HEK293 (cell line): ENCODE measurements around the gene LRRC2.

Source experiments
- GLIS1 ChIP-seq: fragments of 450-650 bp; formaldehyde crosslinking; IDR thresholded peaks from 2 replicates; pipeline ENCODE4 v1.5.1; 2016; ENCODE audit warnings: missing biosample characterization, missing genetic modification characterization
- HOXC10 ChIP-seq: sonication (generic); formaldehyde crosslinking; IDR thresholded peaks from 2 replicates; pipeline ENCODE4 v1.8.1; 2023; ENCODE audit warnings: mild to moderate bottlenecking, missing genetic modification reagents
- HOXD13 ChIP-seq: sonication (generic); formaldehyde crosslinking; IDR thresholded peaks from 2 replicates; pipeline ENCODE4 v1.8.0; 2022; ENCODE audit warnings: missing genetic modification reagents, borderline replicate concordance
- ZNF776 ChIP-seq: fragments of 450-650 bp; formaldehyde crosslinking; IDR thresholded peaks from 2 replicates; pipeline ENCODE4 v1.5.0; 2017; ENCODE audit warnings: missing biosample characterization, missing genetic modification characterization, borderline replicate concordance
- TF ChIP-seq, protein P1 (sequence below): fragments of 450-650 bp; formaldehyde crosslinking; IDR thresholded peaks from 2 replicates; pipeline ENCODE4 v1.5.1; 2016; ENCODE audit warnings: missing biosample characterization, missing genetic modification characterization
- TF ChIP-seq, protein P2 (sequence below): fragments of 450-650 bp; IDR thresholded peaks from 2 replicates; pipeline ENCODE4 v1.5.1; 2018; ENCODE audit warnings: missing biosample characterization, missing genetic modification characterization
- TF ChIP-seq, protein P3 (sequence below): fragments of 450-650 bp; formaldehyde crosslinking; IDR thresholded peaks from 2 replicates; pipeline ENCODE4 v1.5.1; 2016; ENCODE audit warnings: missing biosample characterization, missing genetic modification characterization
- TF ChIP-seq, protein P4 (sequence below): fragments of 450-650 bp; formaldehyde crosslinking; optimal IDR thresholded peaks from 2 replicates; pipeline ENCODE3; 2016; ENCODE audit warnings: missing biosample characterization, mild to moderate bottlenecking, missing genetic modification characterization
- TF ChIP-seq, protein P5 (sequence below): fragments of 450-650 bp; formaldehyde crosslinking; IDR thresholded peaks from 2 replicates; pipeline ENCODE4 v1.5.1; 2016; ENCODE audit warnings: missing biosample characterization, missing genetic modification characterization

DNA sequence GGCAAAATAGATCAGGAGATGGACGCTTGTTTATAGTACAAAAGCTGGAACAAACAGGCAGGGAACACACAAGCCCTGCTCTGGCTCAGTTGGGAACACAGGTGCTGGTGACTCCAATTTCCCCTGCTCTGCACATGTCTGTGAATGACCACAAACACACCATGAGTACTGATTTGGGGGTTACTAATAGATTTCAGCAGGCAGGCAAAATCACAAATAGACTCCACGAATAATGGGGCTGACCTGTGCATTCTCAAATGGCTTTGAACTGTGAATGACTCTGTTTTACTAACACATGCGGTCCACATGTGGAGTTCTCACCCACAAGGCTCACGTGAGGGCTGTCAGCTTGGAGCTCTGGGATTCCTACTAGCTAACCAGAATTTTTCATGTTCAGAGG, 64.4 kb downstream of the LRRC2 start:
- no peak for TF ChIP-seq HOXC10 (CRISPR knock-in tag)
- TF ChIP-seq, protein P1, sequence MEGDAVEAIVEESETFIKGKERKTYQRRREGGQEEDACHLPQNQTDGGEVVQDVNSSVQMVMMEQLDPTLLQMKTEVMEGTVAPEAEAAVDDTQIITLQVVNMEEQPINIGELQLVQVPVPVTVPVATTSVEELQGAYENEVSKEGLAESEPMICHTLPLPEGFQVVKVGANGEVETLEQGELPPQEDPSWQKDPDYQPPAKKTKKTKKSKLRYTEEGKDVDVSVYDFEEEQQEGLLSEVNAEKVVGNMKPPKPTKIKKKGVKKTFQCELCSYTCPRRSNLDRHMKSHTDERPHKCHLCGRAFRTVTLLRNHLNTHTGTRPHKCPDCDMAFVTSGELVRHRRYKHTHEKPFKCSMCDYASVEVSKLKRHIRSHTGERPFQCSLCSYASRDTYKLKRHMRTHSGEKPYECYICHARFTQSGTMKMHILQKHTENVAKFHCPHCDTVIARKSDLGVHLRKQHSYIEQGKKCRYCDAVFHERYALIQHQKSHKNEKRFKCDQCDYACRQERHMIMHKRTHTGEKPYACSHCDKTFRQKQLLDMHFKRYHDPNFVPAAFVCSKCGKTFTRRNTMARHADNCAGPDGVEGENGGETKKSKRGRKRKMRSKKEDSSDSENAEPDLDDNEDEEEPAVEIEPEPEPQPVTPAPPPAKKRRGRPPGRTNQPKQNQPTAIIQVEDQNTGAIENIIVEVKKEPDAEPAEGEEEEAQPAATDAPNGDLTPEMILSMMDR: no peak
- TF ChIP-seq, protein P2, sequence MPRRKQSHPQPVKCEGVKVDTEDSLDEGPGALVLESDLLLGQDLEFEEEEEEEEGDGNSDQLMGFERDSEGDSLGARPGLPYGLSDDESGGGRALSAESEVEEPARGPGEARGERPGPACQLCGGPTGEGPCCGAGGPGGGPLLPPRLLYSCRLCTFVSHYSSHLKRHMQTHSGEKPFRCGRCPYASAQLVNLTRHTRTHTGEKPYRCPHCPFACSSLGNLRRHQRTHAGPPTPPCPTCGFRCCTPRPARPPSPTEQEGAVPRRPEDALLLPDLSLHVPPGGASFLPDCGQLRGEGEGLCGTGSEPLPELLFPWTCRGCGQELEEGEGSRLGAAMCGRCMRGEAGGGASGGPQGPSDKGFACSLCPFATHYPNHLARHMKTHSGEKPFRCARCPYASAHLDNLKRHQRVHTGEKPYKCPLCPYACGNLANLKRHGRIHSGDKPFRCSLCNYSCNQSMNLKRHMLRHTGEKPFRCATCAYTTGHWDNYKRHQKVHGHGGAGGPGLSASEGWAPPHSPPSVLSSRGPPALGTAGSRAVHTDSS: no peak
- TF ChIP-seq HOXD13 (CRISPR knock-in tag): no peak
- TF ChIP-seq GLIS1 (tag by site-specific recombination): no peak
- no peak for TF ChIP-seq ZNF776 (tag by site-specific recombination)
- TF ChIP-seq, protein P3, sequence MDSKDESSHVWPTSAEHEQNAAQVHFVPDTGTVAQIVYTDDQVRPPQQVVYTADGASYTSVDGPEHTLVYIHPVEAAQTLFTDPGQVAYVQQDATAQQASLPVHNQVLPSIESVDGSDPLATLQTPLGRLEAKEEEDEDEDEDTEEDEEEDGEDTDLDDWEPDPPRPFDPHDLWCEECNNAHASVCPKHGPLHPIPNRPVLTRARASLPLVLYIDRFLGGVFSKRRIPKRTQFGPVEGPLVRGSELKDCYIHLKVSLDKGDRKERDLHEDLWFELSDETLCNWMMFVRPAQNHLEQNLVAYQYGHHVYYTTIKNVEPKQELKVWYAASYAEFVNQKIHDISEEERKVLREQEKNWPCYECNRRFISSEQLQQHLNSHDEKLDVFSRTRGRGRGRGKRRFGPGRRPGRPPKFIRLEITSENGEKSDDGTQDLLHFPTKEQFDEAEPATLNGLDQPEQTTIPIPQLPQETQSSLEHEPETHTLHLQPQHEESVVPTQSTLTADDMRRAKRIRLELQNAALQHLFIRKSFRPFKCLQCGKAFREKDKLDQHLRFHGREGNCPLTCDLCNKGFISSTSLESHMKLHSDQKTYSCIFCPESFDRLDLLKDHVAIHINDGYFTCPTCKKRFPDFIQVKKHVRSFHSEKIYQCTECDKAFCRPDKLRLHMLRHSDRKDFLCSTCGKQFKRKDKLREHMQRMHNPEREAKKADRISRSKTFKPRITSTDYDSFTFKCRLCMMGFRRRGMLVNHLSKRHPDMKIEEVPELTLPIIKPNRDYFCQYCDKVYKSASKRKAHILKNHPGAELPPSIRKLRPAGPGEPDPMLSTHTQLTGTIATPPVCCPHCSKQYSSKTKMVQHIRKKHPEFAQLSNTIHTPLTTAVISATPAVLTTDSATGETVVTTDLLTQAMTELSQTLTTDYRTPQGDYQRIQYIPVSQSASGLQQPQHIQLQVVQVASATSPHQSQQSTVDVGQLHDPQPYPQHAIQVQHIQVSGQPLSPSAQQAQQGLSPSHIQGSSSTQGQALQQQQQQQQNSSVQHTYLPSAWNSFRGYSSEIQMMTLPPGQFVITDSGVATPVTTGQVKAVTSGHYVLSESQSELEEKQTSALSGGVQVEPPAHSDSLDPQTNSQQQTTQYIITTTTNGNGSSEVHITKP (tag by site-specific recombination): no peak
- TF ChIP-seq, protein P4, sequence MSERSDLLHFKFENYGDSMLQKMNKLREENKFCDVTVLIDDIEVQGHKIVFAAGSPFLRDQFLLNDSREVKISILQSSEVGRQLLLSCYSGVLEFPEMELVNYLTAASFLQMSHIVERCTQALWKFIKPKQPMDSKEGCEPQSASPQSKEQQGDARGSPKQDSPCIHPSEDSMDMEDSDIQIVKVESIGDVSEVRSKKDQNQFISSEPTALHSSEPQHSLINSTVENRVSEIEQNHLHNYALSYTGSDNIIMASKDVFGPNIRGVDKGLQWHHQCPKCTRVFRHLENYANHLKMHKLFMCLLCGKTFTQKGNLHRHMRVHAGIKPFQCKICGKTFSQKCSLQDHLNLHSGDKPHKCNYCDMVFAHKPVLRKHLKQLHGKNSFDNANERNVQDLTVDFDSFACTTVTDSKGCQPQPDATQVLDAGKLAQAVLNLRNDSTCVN (tag by site-specific recombination): no peak
- TF ChIP-seq, protein P5, sequence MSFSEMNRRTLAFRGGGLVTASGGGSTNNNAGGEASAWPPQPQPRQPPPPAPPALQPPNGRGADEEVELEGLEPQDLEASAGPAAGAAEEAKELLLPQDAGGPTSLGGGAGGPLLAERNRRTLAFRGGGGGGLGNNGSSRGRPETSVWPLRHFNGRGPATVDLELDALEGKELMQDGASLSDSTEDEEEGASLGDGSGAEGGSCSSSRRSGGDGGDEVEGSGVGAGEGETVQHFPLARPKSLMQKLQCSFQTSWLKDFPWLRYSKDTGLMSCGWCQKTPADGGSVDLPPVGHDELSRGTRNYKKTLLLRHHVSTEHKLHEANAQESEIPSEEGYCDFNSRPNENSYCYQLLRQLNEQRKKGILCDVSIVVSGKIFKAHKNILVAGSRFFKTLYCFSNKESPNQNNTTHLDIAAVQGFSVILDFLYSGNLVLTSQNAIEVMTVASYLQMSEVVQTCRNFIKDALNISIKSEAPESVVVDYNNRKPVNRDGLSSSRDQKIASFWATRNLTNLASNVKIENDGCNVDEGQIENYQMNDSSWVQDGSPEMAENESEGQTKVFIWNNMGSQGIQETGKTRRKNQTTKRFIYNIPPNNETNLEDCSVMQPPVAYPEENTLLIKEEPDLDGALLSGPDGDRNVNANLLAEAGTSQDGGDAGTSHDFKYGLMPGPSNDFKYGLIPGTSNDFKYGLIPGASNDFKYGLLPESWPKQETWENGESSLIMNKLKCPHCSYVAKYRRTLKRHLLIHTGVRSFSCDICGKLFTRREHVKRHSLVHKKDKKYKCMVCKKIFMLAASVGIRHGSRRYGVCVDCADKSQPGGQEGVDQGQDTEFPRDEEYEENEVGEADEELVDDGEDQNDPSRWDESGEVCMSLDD (tag by site-specific recombination): no peak
